ENCODE data around the gene SP6.
A peak's percentile ranks its signal among the peaks of the same experiment; 100 is the strongest.

The SP6 gene

GRCh38 chr17:47882247-47882646 lies 31.3 kb upstream of the SP6 start:
- Histone ChIP-seq H3K27me3 (ENCODE audit: insufficient read depth, low read length, poor library complexity) (peaks cover 16% of the 10 kb centered on the region), H3K36me3 (ENCODE audit: insufficient read depth, low read length) (no peaks in the 10 kb centered on the region), H3K27ac (ENCODE audit: low read length) (no peak overlapping the region), H3K4me3 (ENCODE audit: low read depth in 1 of 2, low read length in 2 of 2) (no peak overlapping the region), H4K20me1 (ENCODE audit: insufficient read depth, low read length) (no peaks in the 10 kb centered on the region), H2AFZ (ENCODE audit: low read depth, low read length) (no peak overlapping the region), H3K4me2 (ENCODE audit: insufficient read depth, low read length) (no peak overlapping the region), H3K9ac (ENCODE audit: low read depth, low read length) (no peak overlapping the region), H3K4me1 (ENCODE audit: insufficient read depth, low read length) (no peaks in the 10 kb centered on the region), H3K79me2 (ENCODE audit: insufficient read depth, low read length) (no peaks in the 10 kb centered on the region), H3K9me3 (ENCODE audit: insufficient read depth, low read length, severe bottlenecking) (no peaks in the 10 kb centered on the region)
- DNase-seq = no peak
- ATAC-seq (ENCODE audit: insufficient read depth, low read depth) = no peak
- TF ChIP-seq CTCF (IDR thresholded peaks at IDR 0.05; ENCODE audit: borderline replicate concordance, extremely low read depth, low read length, poor library complexity, severe bottlenecking) (no peak), EZH2 (IDR thresholded peaks at IDR 0.05; ENCODE audit: borderline replicate concordance, low read depth, low read length, severe bottlenecking) (no peak)

- Histone ChIP-seq H3K4me1 (ENCODE audit: insufficient read depth, low read length) (no peaks in the 10 kb centered on the region), H2AFZ (ENCODE audit: low read depth, low read length) (no peak overlapping the region), H4K20me1 (ENCODE audit: insufficient read depth, low read length) (no peaks in the 10 kb centered on the region), H3K9me3 (ENCODE audit: insufficient read depth, low read length, severe bottlenecking) (no peaks in the 10 kb centered on the region), H3K4me3 (ENCODE audit: low read depth in 1 of 2, low read length in 2 of 2) (no peak overlapping the region), H3K36me3 (ENCODE audit: insufficient read depth, low read length) (no peaks in the 10 kb centered on the region), H3K4me2 (ENCODE audit: insufficient read depth, low read length) (no peak overlapping the region), H3K9ac (ENCODE audit: low read depth, low read length) (no peak overlapping the region), H3K27me3 (ENCODE audit: insufficient read depth, low read length, poor library complexity) (peaks cover 19% of the 10 kb centered on the region), H3K27ac (ENCODE audit: low read length) (no peak overlapping the region), H3K79me2 (ENCODE audit: insufficient read depth, low read length) (no peaks in the 10 kb centered on the region)
- TF ChIP-seq CTCF (IDR thresholded peaks at IDR 0.05; ENCODE audit: borderline replicate concordance, extremely low read depth, low read length, poor library complexity, severe bottlenecking) (no peak), EZH2 (IDR thresholded peaks at IDR 0.05; ENCODE audit: borderline replicate concordance, low read depth, low read length, severe bottlenecking) (no peak)
- no peak for DNase-seq
- no peak for ATAC-seq (ENCODE audit: insufficient read depth, low read depth)
These were observed 29.0 kb upstream of the SP6 start for GRCh38 chr17:47879776-47880454.

- H3K36me3 ChIP-seq (ENCODE audit: insufficient read depth, low read length) = no peaks in the 10 kb centered on the region
- no peak overlapping the region for H3K4me3 ChIP-seq (ENCODE audit: low read depth in 1 of 2, low read length in 2 of 2)
- peaks cover 19% of the 10 kb centered on the region for H3K27me3 ChIP-seq (ENCODE audit: insufficient read depth, low read length, poor library complexity)
- TF ChIP-seq CTCF (IDR thresholded peaks at IDR 0.05; ENCODE audit: borderline replicate concordance, extremely low read depth, low read length, poor library complexity, severe bottlenecking) (no peak), EZH2 (IDR thresholded peaks at IDR 0.05; ENCODE audit: borderline replicate concordance, low read depth, low read length, severe bottlenecking) (no peak)
- H2AFZ ChIP-seq (ENCODE audit: low read depth, low read length) = no peak overlapping the region
- no peaks in the 10 kb centered on the region for H4K20me1 ChIP-seq (ENCODE audit: insufficient read depth, low read length)
- H3K4me1 ChIP-seq (ENCODE audit: insufficient read depth, low read length) = no peaks in the 10 kb centered on the region
- no peak for DNase-seq
- H3K9ac ChIP-seq (ENCODE audit: low read depth, low read length) = no peak overlapping the region
- H3K4me2 ChIP-seq (ENCODE audit: insufficient read depth, low read length) = no peak overlapping the region
- ATAC-seq (ENCODE audit: insufficient read depth, low read depth) = peak; percentile 40; the same call in 1 of the 3 replicates
- no peaks in the 10 kb centered on the region for H3K9me3 ChIP-seq (ENCODE audit: insufficient read depth, low read length, severe bottlenecking)
- no peaks in the 10 kb centered on the region for H3K79me2 ChIP-seq (ENCODE audit: insufficient read depth, low read length)
- H3K27ac ChIP-seq (ENCODE audit: low read length) = no peak overlapping the region
These were observed 28.1 kb upstream of the SP6 start for GRCh38 chr17:47879028-47879585.
